Hippocampal formation (tissue), 2 donors: ENCODE results near the gene PHACTR3.

Source experiments
- DNase-seq, 2 donors: peaks; one replicate each; lab custom pipeline; 2025; lab: John Stamatoyannopoulos, UW

The PHACTR3 gene

DNA sequence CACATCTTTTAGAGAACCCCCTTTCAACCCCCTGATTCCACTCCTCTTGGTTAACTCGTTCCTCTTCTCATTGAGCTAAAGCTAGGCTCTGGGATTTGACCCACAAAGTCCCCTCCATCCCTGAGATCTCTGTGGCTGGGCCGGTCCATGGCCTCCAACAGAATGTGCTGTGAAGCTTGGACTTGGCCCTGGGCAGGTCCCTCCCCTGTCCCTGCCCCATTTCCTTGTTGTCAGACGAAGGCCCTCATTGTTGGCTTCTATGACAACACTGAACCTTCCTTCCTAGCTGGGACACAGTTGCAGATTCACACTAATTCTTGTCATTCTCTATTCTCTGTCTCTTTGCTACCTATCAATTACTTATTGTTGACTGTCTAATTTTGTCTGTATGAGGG is 173.0 kb downstream of the PHACTR3 start:
- peak in 1 of 2 donors; percentile 5 for DNase-seq

DNA sequence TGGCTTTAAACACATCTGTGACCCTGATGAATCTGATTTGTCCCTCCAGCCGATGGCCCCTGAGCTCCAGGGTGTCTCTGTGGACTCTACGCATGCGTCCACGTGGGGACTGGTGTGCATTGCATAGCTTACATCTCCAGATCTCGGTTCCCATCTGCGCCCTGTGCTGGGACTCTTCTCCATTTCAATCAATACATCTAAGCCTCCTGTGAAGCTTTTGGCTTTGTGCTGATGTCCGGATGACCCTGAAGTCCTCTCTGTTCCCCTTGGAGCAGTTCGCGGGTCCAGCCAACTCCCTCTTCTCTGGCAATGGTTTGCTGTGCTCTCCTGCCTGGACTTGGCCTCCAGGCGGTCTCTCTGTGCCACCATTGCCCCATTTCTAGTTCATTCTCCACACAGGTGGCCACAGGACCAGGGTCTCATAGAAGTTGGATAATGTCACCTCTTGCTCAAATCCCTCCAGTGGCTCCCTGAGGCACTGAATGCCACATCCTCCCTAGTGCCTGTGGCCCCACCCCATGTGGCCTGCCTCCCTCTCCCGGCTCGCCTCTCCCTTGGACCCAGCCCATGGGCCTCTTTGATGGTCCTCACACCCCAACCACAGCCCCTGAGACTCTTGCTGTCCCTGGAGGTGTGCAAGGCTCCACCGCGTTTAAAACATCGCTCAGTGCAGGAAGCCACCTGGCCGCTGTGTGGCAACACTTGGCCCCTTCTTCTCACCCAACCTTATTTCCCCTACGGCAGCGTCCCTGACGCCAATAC is 173.7 kb downstream of the PHACTR3 start:
- no peak for DNase-seq

DNA sequence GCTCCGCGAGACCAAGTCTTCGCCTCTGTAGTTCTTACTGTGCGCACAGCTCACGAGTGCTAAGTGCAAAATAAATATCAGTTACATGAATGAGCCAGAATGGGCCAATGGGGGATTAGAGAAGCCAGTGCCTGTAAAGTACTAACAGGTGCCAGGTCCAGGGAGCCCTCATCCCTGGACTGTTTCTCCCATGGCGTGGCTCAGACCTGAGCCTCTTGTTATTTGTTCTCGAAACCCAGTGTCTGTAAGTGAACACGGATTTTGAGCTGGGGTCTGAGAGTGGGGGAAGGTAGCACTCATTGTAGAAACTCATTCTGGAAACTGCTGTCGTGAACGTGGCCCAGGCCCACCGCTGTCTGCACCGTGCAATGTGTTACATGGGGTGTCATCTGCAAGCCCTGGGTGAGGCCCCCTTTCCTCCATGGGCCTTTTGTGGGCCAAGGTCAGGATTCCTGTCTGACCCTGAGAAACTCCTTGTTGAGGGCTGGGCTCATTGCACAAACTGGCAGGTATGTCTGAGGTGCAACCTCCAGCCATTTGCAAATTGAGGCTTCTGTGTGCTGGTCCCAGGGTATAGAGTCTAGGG is 174.4 kb downstream of the PHACTR3 start:
- no peak for DNase-seq

DNA sequence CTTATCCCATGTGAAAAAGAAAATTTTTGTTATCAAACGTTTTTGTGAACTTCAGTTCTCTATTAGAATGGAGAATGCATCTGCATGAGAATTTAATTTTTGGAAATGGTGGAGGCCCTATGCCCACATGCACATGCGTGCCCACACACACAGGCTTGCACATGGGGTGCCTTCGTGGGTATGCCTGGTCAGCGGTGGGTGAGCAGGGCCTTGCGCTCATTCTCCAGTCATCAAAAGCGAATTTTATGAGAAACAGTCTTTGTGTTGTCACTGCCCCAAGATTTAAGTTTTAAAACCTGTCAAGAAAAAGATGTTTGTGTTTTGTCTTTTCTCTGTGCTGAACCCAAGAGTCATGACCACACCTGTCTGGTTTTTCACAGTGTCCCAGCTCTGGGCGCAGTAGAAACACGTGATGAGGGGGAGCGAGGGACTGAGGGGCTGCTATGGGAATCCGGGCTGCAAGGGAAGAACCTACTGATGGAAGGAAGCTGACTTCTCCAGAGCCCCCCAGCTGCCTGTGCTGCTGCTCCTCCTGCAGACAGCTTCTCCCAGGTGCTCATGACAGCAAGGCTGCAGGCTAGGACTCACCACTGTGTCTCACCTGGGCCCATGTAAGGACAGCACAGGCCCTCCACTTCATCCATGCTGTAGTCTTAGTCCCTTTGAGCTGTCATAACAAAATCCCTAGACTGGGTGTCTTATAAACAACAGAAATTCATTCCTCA is 175.5 kb downstream of the PHACTR3 start:
- DNase-seq: no peak

DNA sequence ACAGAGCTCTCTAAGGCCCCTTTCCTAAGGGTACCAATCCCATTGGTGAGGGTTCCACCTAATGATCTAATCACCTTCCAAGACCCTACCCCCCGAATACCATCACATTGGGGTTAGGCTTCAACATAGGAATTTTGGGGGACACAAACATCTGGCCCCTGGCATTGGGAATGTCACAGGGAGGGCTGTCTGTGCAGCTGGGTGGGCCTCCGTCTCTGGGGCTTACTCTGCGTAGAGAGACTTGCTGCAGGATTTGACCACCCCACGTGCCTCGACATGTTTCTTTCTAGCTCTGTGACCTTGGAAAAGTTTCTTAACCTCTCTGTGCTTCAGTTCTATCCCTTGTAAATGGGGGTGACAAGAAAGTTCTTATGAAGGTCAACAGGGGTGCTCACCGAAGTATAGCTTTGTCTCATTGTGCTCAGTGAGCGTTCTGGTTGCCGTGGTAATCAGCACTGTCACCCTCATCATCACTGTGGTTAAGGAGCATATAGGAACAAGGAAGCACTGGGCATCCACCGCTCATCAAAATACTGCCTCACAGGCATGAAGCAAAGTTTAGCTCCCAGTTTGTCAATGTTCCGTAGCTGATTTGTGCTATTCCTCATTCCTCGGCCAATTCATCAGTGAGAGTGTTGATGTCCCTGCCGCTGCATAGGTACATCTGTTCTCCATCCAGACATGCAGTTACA is 176.3 kb downstream of the PHACTR3 start:
- DNase-seq: no peak

DNA sequence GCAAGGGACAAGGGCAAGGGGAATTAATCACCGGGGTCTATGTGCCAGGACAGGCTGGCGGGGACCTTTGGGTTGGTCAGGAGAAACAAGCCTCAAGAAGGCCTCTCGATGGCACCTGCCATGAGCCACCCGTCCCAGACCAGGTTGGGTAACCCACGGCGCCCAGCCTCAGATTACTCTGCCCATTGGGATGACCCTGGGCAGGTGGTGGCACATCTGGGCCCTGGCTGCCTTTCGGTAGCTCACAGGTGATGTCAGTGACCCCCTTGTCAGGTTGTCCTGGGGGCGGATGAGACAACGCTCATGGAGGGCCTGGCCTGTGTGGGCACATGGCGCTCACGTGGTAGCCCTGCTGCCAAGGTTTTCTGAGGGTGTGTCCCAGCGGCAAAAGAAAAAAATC is 176.9 kb downstream of the PHACTR3 start:
- DNase-seq: no peak

DNA sequence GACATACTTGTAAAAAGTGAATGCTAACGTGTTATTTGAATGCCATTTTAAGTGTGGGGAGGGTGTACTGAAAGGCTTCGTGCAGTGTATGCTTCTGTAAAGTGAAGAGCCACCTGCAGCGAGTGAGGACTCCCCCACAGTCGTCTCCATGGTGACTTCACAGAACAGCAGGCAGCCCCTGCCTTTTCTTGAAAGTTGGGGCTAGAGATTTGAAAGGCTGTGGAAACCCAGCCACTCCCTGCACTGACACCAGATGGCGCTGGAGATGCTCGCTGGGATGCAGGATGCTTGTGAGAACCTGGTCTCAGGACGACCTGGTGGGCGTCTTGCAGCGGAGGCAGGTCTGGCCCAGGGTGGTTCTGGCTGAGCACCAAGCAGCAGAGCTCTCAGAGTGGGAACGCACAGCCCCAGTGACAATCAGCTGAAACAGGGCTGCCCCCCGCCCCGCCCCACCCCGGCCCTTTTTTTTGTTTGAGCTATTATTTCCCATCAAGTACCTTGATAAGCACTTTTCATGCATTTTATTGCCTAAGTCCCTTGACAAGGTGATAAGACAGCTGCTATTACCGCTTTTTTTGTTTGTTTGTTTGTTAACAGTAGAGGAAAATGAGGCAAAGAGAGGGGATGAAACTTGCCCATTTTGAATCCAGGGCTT is 178.8 kb downstream of the PHACTR3 start:
- DNase-seq: peak; percentile 31 to 53

DNA sequence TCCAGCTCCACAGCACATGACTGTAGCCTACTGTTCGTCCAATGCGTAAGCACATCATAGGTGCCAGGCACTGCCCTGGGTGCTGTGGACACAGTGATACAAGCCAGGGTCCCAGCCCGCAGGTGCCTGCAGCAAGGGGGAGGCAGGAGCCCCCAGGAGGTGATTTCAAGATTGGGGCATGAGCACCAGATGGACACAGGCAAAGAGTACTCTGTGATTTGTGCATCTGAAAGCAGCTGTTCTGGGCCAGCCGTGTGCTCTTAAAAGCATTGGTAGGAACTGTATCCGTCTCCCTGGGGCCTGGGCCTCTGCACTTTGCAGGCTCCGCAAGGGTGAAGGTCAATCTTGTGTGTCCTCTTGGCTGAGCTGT is 179.3 kb downstream of the PHACTR3 start:
- DNase-seq: no peak

DNA sequence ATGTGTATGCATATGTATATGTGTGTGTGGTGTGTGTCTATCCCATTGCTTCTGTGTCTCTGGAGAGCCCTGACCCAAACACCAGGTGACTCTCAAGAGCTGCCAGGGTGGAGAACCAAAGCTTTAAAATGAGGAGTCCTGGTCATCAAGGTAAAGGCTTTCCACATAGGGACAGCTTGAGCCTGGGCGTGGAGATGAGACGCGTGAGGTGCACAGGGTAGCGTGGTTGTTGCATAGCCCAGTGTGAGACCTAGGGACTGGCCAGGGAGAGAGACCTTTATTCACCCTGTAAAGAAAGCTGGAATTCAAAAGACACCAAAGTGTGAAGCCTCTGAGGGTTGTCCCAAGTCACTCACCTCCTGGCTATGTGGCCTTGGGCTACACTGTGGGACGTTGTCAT is 180.0 kb downstream of the PHACTR3 start:
- DNase-seq: no peak

DNA sequence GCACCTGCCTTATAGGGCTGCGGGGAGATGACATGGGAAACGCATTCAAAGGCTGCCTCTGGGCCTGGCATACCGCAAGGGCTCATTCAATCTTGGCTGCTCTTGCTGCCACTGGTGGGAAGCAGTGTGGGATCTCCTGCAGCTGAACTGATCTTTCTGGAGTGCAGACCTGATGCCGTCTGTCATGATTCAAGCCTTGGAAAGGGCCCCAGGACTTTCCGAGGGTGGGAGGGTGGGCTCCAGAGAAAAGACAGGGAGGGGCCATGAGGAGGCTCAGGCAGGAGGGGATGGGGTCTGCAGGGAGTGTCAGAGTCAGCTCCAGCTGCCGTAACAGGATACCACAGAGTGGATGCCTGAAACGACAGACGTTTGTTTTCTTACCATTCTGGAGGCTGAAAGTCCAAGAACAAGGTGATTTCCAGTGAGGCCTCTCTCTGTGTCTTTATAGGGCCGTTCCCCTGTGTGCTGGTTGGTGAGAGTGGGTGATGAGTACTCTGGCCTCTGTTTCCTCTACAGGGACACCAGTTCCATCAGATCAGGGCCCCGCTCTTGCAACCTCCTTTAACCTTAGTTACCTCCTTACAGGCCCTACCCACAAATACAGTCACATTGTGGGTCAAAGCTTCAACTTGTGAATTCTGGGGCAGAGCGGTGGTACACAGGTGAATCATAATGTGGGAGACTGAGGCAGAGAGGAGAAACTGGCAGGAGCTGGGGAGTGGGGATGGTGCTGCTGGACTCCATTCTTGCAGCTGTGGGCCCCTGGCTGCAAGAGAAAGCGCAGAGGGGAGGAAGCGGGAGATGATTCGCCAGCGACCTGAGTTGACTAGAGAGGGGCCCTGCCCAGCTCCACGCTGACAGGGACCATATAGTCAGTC is 180.7 kb downstream of the PHACTR3 start:
- no peak for DNase-seq

DNA sequence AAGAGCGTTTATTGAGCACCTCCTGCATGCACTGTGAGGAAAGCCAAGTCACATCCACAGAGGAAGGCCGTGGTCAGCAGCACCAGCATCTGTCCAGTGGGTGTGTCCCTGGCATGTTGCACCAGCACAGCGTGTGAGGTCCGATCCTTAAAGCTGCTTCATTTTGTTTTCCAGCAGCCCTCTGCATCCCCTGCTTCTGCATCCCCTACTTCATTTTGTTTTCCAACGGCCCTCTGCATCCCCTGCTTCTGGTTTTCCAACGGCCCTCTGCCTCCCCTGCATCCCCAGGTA is 181.3 kb downstream of the PHACTR3 start:
- no peak for DNase-seq

DNA sequence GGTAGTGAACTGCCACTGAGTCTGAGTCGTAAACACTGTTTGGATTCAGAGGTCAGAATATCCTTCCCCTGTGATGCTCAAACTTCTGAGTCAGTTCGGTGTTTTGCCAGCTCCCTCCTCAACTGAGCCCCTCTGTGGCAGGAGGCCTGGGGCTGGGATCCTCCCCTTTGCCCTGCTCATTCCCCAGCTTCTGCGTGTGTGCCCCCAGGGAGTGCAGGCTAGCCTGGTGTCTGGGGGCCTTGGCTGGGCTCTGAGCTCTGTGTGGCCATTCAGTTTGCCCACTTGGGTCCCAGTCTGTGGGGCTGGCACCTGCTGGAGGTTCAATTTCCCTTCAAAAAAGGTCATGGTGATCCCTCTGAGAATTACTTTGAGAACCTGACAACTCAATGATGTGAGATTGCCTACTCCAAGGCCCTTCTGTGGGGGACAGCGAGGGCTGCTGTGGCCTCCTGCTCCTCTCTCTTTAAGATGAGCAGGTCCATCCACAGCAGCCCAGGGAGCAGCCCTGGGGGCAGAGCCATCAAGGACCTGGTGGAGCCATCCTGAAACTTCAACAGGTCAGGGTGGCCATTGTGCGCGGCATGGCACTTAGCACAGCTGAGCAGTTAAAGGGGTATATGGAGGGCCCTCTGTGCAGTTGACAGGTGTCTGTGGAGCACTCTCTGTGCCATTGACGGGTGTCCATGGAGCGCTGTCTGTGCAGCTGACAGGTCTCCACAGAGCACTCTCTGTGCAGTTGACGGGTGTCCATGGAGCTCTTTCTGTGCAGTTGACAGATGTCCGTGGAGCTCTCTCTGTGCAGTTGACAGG is 181.9 kb downstream of the PHACTR3 start:
- DNase-seq: no peak

DNA sequence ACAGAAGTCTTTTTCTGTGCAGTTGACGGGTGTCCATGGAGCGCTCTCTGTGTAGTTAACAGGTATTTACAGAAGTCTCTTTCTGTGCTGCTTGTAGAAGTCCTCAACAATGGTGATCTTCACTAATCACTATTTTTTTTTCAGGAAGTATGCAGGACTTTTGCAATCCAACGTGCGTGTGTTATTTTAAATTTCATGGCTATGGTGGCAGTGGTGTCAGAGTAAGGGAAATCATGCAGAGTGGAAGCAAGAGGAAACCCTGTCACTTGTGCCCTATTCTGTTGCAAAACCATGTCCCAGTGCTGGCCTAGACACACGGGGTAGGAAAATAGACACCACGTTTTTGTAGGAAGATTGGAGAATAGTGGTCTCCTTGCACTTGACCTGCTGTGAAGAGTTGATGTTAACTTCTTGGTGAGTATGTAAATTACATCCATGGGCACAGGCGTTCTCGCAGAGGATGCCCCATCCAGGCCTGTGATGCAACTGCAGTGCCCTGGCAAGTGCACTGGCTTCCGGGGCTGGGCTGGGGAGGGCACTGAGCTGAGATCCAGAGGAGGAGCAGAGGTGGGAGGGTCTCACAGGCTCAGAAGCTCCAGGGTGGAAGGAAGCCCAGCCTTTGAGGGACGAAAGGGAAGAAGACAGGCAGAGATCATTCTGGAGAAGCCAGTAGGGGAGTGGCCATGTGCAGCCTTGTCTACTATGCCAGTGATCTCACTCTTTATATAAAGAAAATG is 182.6 kb downstream of the PHACTR3 start:
- no peak for DNase-seq

DNA sequence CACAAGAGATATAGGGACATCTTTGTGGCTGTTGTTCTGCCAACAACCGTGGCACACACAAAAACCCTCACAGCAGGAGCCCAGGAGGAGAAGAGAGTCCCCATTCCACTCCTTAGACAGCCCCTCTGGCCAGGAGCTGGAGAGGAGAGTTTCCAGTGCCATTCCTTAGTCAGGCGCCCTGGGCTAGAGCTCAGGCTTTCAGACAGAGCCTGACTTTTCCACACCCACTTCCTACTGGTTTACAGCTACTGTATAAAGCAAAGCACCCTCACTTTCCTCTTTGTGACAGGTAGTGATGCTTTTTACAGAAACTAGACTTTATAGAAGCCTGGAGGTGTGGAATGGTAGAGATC is 183.2 kb downstream of the PHACTR3 start:
- DNase-seq: no peak

DNA sequence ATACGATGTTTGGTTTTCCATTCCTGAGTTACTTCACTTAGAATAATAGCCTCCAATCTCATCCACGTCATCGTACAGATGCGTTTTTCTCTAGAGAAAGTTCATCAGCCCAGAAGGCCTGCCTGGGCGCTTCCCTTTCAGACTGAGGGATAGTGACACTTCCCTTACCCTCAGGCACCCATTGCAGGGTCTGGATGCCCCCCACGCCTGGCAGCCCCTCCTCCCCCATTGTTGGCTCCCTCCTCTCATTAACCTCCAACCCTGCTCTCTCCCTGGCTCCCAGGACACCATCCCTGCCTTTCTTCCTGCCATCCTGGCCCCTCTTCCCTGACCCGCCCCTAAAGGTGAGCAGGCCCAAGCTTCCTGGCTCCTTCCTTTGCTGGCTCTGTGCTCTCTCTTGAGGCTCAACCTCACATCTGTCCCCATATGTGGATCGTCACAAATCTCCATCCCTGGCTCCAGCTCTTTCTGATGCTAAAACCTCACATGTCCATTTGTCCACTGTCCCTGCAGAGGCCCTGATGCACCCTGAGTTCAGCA is 183.9 kb downstream of the PHACTR3 start:
- no peak for DNase-seq

DNA sequence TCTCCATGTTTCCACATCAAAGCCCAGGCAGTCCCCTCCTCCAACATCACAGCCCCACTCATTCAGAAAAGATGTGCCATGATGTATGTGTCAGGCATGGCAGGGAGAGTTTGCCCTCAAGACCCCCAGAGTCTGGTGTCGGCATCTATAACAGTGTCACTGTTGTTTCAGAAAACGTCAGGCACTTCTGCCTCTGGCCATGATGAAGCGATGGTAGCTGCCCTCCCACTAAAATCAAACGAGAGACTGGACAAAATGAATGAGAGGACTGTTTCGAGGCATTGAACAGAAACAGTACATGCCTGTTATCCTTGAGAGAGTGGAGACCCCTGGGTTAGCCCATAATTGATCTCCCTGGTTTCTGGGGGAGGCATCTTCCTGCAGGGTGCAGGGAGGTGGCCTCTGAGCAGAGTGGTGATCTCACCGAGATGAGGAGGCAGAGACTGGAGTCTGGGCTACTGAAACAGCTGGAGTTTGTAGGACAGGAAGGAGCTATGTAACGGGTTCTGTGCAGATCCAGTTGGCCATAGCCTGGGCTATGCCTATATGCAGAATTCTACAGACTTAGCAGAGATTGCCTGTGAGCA is 184.6 kb downstream of the PHACTR3 start:
- DNase-seq: no peak

DNA sequence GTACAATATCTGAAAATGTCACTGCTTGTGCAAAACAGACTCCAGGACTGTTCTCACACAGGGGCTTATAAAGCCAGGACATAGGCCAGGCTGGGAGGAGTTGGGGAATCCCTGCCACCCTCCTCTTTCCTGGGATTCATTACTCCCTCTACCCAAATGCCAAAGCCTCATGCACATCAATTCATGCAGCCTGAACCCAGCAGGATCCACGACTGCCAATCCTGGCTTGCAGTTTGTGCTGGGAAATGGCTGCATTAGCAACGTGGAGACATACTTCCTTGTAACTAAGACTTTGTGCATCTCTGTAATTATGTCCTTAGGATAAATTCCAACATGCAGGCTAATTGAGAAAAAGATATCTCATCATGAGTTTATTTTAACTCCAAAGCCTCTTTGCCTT is 185.3 kb downstream of the PHACTR3 start:
- DNase-seq: no peak

DNA sequence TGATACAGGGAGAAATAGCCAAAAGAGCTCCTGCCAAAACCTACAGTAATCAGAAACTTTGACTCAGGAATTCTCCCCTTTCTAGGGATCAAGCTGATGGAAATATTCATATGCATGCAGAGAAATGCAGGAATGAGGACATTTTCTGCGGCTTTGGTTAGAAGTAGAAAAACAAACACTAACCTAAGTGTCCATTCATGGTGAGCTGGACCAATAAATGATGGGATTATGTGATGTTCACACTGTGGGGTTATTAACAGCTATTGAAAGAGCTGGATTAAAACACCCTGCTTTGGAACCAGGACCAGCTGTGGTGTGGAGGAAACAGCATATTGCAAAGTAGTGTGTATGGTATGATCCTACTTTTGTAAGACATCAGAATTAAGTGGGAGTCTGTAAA is 186.0 kb downstream of the PHACTR3 start:
- no peak for DNase-seq

DNA sequence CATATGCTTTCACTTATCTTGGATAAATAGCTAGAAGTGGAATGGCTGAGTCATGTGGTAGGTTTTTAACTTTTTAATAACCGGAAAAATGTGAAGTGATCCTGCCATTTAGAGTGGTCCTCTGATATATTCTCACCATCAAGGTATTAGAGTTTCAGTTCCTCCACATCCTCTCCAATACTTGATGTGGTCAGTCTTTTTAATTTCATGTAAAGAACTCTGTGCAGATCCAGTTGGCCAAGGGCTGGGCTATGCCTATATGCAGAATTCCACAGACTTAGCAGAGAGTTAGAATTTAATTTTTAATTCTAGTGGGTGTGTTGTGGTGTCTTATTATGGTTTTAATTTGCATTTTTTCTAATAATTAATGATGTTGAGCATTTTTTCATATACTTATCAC is 188.0 kb downstream of the PHACTR3 start:
- no peak for DNase-seq
